Hepatocyte (in vitro differentiated cells): ENCODE data around the gene SUSD3. TPM values are rescaled to one million over a fixed set of nuclear protein-coding genes. Genes with fewer than 3 reads are reported as not detected.

Source experiments
- DNase-seq: peaks from one replicate; pipeline ENCODE4 v3.0.0-alpha.2; 2016; ENCODE audit warnings: low spot score
- H2AFZ ChIP-seq: fragments of 200-600 bp; sonication (generic); 2 replicates; pipeline ENCODE4 v1.6.0; 2016; ENCODE audit warnings: antibody characterized with exemption, mild to moderate bottlenecking
- H3K27ac ChIP-seq: fragments of 200-600 bp; sonication (generic); 2 replicates; pipeline ENCODE4 v1.5.1; 2016; ENCODE audit warnings: mild to moderate bottlenecking
- H3K27me3 ChIP-seq: fragments of 200-600 bp; sonication (generic); 2 replicates; pipeline ENCODE4 v1.6.1; 2016
- H3K36me3 ChIP-seq: fragments of 200-600 bp; sonication (generic); replicated peaks from 2 replicates; pipeline ENCODE4 v1.5.1; 2016; ENCODE audit warnings: low read depth; ENCODE audit not compliant: insufficient read depth
- H3K4me1 ChIP-seq: fragments of 200-600 bp; sonication (generic); 2 replicates; pipeline ENCODE4 v1.5.1; 2016; ENCODE audit warnings: mild to moderate bottlenecking, moderate library complexity; ENCODE audit not compliant: insufficient read depth
- H3K4me2 ChIP-seq: fragments of 200-600 bp; sonication (generic); 2 replicates; pipeline ENCODE4 v1.6.0; 2016
- H3K4me3 ChIP-seq: fragments of 200-600 bp; sonication (generic); 2 replicates; pipeline ENCODE4 v1.5.1; 2016; ENCODE audit warnings: mild to moderate bottlenecking
- H3K79me2 ChIP-seq: fragments of 200-600 bp; sonication (generic); 2 replicates; pipeline ENCODE4 v1.6.0; 2017; ENCODE audit warnings: mild to moderate bottlenecking
- H3K9me2 ChIP-seq: fragments of 200-600 bp; sonication (generic); replicated peaks from 2 replicates; pipeline ENCODE4 v1.6.0; 2017; ENCODE audit warnings: mild to moderate bottlenecking; ENCODE audit not compliant: insufficient read depth
- H3K9me3 ChIP-seq: fragments of 200-600 bp; sonication (generic); 2 replicates; pipeline ENCODE4 v1.5.1; 2016; ENCODE audit warnings: low read depth, mild to moderate bottlenecking
- H4K20me1 ChIP-seq: fragments of 200-600 bp; sonication (generic); 2 replicates; pipeline ENCODE4 v1.6.0; 2016; ENCODE audit warnings: mild to moderate bottlenecking; ENCODE audit not compliant: insufficient read depth, poor library complexity, severe bottlenecking
- EZH2 ChIP-seq: fragments of 200-600 bp; sonication (generic); IDR thresholded peaks from 2 replicates; pipeline ENCODE4 v1.6.1; 2016; ENCODE audit warnings: antibody characterized with exemption, mild to moderate bottlenecking, borderline replicate concordance
- EZH2phosphoT487 ChIP-seq: fragments of 200-600 bp; sonication (generic); IDR thresholded peaks from one replicate; pipeline ENCODE4 v1.6.1; 2018; ENCODE audit warnings: antibody characterized with exemption, mild to moderate bottlenecking, low read depth, moderate library complexity; ENCODE audit not compliant: unreplicated experiment, severe bottlenecking
- WGBS: methylation state at CpG from one replicate; pipeline ENCODE4 v1.1.6; 2016; ENCODE audit warnings: low lambda C conversion rate; ENCODE audit errors: missing lambda C conversion rate; 5-methylcytosine and 5-hydroxymethylcytosine counted together
- polyA plus RNA-seq: library from polyadenylated mRNA; unstranded; fragments of >200 nt; fragmentation: Nextera tagmentation; extraction: Ambion mirVana; gene quantifications from 2 replicates; pipeline ENCODE4 v1.2.1, GENCODE V29; 2016
- total RNA-seq: library from RNA; depleted of rRNA; stranded (reverse); fragments of >200 nt; gene quantifications from 2 replicates; pipeline ENCODE4 v1.2.3, GENCODE V29; 2014
- TF ChIP-seq, protein P1 (sequence below): fragments of 200-600 bp; sonication (generic); IDR thresholded peaks from 2 replicates; pipeline ENCODE4 v1.5.1; 2016; ENCODE audit warnings: antibody characterized with exemption, mild to moderate bottlenecking; ENCODE audit not compliant: poor library complexity

The SUSD3 gene
- total and polyA plus RNA-seq, 2 experiments from 2014 or later, result 11.4 to 17.3 TPM

DNA sequence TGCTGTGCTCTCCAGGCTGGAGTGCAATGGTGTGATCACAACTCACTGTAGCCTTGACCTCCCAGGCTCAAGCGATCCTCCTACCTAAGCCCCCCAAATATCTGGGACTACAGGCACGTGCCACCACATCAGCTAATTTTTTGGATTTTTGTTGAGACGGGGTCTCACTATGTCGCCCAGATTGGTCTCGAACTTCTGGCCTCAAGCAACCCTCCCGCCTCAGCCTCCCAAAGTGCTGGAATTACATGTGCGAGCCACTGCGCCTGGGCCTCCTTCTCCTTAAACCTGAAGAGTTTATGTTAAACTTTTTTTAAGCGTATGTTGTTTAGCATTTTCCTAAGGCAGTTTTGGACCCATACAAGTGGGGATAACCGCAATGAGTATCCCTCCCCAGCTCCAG, 30.8 kb upstream of the SUSD3 start:
- no peak overlapping the region for H2AFZ ChIP-seq
- no peaks in the 10 kb centered on the region for H3K27me3 ChIP-seq
- H3K79me2 ChIP-seq, result no peaks in the 10 kb centered on the region
- no peak for DNase-seq
- no peaks in the 10 kb centered on the region for H3K36me3 ChIP-seq
- H3K9me3 ChIP-seq, result no peaks in the 10 kb centered on the region
- no peak overlapping the region for H3K4me2 ChIP-seq
- no peak overlapping the region for H3K4me3 ChIP-seq
- no peaks in the 10 kb centered on the region for H3K4me1 ChIP-seq
- H4K20me1 ChIP-seq, result no peaks in the 10 kb centered on the region
- no peak overlapping the region for H3K27ac ChIP-seq
- no peaks in the 10 kb centered on the region for H3K9me2 ChIP-seq
- TF ChIP-seq EZH2phosphoT487 (no peak), EZH2 (no peak)
- TF ChIP-seq, protein P1, sequence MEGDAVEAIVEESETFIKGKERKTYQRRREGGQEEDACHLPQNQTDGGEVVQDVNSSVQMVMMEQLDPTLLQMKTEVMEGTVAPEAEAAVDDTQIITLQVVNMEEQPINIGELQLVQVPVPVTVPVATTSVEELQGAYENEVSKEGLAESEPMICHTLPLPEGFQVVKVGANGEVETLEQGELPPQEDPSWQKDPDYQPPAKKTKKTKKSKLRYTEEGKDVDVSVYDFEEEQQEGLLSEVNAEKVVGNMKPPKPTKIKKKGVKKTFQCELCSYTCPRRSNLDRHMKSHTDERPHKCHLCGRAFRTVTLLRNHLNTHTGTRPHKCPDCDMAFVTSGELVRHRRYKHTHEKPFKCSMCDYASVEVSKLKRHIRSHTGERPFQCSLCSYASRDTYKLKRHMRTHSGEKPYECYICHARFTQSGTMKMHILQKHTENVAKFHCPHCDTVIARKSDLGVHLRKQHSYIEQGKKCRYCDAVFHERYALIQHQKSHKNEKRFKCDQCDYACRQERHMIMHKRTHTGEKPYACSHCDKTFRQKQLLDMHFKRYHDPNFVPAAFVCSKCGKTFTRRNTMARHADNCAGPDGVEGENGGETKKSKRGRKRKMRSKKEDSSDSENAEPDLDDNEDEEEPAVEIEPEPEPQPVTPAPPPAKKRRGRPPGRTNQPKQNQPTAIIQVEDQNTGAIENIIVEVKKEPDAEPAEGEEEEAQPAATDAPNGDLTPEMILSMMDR, result no peak
- WGBS, result 94% methylated on average over 10 of the region's 10 CpGs

DNA sequence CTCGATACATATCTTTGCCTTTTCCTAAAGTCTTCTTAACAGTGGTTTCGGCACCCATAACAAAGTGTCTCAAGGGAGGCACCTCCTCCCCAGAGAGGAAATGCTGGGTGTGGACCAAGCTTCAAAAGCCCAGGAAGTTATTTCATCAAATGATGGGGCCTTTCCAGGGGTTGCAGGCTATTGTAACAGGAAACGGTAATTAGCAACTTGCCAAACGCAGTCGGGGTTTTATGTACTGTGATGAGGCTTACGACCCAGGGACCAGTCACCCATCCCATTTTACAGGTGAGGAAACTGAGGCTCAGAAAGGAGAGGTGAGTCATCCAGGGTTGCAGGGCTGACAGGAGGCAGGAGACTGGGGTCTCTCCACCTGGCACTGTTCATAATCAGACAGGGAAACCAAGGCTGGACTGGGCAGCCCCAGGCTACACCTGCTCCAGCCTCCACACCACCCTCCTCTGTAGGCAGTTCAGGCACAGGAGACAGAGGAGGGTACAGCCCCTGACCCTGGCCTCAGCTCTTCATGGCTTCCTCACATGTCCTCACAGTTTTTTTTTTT, 30.0 kb upstream of the SUSD3 start:
- 71% methylated on average over 6 of the region's 6 CpGs for WGBS
- H3K4me3 ChIP-seq, result no peak overlapping the region
- no peaks in the 10 kb centered on the region for H3K4me1 ChIP-seq
- H3K79me2 ChIP-seq, result no peaks in the 10 kb centered on the region
- no peak for DNase-seq
- no peaks in the 10 kb centered on the region for H3K9me2 ChIP-seq
- no peak overlapping the region for H2AFZ ChIP-seq
- H3K9me3 ChIP-seq, result no peaks in the 10 kb centered on the region
- H3K27ac ChIP-seq, result no peak overlapping the region
- TF ChIP-seq, protein P1, result no peak
- TF ChIP-seq EZH2phosphoT487 (no peak), EZH2 (no peak)
- no peaks in the 10 kb centered on the region for H4K20me1 ChIP-seq
- H3K4me2 ChIP-seq, result no peak overlapping the region
- no peaks in the 10 kb centered on the region for H3K27me3 ChIP-seq
- H3K36me3 ChIP-seq, result no peaks in the 10 kb centered on the region

DNA sequence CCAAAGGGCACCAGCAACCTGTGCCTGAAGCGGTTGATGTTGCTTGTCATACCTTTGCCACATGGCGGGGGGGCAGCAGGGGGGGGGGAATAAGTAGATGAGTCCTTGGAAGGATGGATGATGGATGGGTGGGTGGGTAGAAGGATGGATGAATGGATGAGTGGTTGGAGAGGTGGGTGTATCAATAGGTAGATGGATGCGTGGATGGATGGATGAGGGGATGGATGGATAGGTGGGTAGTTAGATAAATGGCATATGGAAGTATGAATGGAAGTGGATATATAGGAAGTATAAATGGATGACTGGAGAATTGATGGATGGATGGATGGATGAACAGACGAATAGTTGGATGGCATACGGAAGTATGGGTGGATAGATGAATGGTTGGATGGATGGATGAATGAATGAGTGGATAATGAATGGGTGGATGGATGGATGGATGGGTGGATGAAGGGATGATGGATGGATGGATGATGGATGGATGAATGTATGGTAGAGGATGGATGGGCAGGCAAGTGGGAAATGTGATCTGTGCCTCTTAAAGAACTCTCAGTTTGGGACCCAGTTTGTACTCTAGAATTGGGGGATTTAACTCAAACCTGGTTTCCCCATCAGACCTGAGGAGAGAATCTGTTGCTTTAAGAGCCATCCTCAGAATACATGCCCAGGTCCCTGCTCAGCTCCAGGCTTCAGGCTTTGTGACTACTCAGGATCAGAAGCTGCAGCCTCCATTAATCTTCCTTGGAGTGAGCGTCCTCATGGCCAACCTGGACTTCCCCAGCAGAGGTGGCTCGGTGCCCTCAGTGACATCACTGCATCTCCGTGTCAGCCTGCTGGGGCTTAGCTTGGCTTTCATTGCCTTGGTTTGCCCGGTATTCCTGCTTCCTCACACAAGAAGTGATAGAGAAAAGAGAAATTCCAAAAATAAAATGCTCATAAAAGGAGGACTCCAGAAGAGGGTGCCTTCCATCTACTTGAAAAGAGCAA, 27.6 kb upstream of the SUSD3 start:
- Histone ChIP-seq H2AFZ (no peak overlapping the region), H3K9me3 (no peaks in the 10 kb centered on the region), H3K4me1 (no peaks in the 10 kb centered on the region), H3K27me3 (no peaks in the 10 kb centered on the region), H3K36me3 (no peaks in the 10 kb centered on the region), H3K79me2 (no peaks in the 10 kb centered on the region), H3K4me2 (no peak overlapping the region), H3K27ac (no peak overlapping the region), H3K9me2 (no peaks in the 10 kb centered on the region), H3K4me3 (no peak overlapping the region), H4K20me1 (no peaks in the 10 kb centered on the region)
- no peak for DNase-seq
- WGBS, result 94% methylated on average over 9 of the region's 9 CpGs
- TF ChIP-seq EZH2 (no peak), EZH2phosphoT487 (no peak)
- TF ChIP-seq, protein P1, result no peak
